CMK (cell line): ENCODE data around the gene SESN1.
"Not testable (repeated sequence)": the region's sequence is repeated elsewhere in the genome, so short reads cannot be mapped to it uniquely, and the experiment has no call there.

Experiments
- DNase-seq: peaks from one replicate; pipeline ENCODE4 v3.0.0-alpha.2; 2010; ENCODE audit warnings: low read depth

Gene SESN1

DNA sequence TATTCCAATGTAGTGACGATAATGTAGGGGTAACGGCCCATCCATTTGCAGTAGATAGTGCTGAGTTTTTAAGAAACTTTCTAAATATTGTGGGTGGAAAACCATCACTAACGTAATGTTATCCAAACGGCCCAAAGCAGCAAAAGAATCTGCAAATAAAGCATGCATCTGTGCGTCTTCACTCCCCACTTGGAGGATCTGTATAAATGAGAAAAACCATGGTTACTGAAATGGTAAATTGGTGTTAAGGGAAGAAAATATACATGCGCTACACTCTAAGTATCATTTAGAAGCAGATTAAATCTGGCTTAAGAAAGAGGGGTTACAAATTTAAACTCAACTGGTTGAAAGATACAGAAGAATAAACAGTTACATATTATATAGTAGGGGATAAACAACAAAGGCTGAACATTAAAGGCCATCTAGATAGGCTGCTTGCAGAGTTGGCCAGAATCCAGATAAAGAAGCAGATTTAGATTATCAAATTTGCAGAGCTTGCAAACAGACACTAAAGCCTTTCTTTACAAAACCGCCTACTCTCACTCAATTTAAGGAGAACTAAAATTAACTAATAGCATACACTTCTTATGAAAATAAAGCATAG lies 93.3 kb downstream of the SESN1 start:
- DNase-seq, result no peak

- no peak for DNase-seq
These were observed 94.4 kb downstream of the SESN1 start for GRCh38 chr6:109000289-109000688.

GRCh38 chr6:108999428-108999827 lies 95.2 kb downstream of the SESN1 start:
- DNase-seq, result no peak

- DNase-seq, result no peak
These were observed 96.2 kb downstream of the SESN1 start for GRCh38 chr6:108998485-108998884.

GRCh38 chr6:108996208-108996607 lies 98.4 kb downstream of the SESN1 start:
- DNase-seq, result no peak

DNA sequence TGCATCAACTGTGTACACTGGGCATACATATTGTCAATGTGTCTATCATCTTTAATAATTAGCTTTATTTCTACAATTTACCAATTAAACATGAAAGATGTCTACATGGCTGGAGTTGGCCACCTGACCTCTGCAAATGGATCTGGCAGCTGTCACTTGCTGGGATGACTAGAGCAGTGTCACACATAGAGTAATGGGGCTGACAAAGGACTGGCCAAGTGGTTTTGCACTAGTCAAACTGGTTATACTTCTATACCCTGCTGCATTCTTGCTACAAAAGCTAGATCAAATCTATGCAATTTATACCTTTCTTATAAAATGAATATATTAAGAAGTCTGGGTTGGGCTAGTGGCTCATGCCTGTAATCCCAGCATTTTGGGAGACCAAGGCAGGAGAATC lies 99.3 kb downstream of the SESN1 start:
- DNase-seq, result no peak

GRCh38 chr6:108993876-108994275 lies 100.8 kb downstream of the SESN1 start:
- DNase-seq, result no peak

DNA sequence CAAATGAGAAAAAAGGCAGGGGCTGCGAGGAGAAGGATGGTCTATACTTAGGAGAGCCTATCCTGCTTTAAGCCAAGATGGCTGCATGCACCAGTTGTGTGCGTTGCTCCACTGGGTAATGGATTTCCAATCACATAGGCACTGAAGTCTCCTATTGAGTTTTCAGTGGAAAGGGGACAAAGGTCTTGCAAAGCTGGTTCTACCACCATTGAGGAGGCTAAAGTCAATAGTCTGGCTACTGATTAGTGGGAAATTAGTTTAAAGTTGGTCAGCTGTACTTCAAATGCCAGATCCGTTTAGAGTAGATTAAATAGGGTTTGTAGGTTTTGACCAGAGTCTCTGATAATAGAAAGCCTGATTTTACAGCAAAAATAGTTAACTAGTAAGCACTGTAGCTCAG lies 104.9 kb downstream of the SESN1 start:
- no peak for DNase-seq

DNA sequence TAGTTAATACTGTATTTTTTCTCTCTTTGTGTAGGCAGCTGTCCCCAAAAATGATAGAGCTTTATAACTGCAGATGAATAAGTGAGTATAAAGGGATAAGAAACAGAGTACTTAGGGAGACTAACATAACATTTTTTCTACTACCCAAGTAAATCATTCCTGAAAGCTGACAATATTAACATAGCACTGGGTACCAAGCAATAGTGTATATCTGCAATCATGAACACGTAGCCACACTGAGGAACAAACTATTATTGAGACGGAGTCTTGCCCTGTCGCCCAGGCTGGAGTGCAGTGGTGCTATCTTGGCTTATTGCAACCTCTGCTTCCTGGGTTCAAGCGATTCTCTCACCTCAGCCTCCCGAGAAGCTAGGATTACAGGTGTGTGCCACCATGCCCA lies 105.9 kb downstream of the SESN1 start:
- no peak for DNase-seq

DNA sequence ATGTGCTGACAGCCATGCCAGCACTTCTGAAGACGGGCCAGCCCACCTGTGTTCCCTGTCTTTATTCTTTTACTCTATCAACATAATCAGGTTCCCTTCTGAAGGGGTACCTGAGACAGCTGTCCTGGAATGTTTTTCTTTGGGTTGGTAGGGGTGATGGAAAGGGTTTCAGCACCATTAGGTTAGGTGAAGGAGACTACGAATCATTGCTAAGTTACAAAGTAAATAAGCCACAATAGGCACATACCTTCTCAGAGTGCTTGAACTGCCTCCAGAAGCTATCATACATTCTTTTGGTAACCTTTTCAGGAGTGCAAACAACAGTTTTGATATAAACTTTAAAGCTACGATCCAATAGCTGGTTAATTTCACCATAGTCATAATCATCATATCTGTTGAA lies 106.3 kb downstream of the SESN1 start:
- DNase-seq, result no peak

GRCh38 chr6:108987156-108987555 lies 107.5 kb downstream of the SESN1 start:
- no peak for DNase-seq

- DNase-seq, result no peak
These were observed 109.3 kb downstream of the SESN1 start for GRCh38 chr6:108985301-108985700.

DNA sequence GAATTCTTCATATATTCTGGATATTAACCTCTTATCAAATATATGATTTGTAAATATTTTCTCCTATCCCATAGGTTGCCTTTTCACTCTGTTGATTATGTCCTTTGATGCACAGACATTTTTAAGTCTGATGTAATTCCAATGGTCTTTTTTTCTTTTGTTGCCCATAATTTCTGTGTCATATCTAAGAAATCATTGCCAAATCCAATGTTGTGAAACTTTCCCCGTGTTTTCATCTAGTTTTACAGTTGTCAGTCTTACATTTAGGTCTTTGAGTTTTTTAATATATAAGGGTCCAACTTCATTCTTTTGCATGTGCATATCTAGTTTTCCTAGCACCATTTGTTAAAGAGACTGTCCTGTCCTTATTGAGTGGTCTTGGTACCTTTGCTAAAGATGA lies 111.5 kb downstream of the SESN1 start:
- no peak for DNase-seq

DNA sequence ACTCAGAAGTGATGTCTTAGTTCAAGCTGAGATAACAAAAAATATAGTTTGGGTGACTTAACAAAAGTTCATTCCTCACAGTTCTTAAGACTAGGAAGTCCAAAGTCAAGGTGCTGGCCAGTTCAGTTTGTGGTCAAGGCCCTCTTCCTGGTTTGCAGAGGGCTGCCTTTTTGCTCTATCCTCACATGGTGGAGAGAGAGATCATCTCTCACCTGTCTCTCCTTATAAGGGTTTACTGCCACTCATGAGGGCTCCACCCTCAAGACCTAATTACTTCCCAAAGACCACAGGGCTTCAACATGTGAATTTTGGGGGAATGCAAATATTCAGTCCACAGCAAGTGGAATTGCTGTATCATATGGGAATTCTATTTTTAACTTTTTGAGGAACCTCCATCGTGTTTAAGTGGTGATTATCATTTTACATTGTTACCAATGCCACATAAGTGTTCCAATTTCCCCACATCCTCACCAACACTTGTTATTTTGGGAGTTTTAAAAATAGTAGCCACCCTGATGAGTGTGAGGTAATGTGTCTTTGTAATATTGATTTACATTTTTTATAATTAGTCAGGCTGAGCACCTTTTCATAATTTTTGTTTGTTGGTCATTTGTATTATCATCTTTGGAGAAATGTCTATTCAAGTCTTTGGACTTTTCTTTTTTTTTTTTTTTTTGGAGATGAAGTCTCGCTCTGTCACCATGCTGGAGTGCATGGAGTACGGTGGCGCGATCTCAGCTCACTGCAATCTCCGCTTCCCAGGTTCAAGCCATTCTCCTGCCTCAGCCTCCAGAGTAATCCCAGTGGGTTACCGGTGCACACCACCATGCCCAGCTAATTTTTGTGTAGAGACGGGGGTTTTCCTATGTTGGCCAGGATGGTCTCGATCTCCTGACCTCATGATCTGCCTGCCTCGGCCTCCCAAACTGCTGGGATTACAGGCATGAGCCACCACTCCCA lies 112.2 kb downstream of the SESN1 start:
- no peak for DNase-seq

DNA sequence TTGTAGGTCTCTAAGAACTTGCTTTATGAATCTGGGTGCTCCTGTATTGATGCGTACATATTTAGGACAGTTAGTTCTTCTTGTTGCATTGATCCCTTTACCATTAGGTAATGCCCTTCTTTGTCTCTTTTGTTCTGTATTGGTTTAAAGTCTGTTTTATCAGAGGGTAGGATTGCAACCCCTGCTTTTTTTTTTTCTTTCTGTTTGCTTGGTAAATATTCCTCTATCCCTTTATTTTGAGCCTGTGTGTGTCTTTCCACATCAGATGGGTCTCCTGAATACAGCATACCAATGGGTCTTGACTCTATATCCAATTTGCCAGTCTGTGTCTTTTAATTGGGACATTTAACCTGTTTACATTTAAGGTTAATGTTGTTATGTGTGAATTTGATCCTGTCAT lies 116.0 kb downstream of the SESN1 start:
- DNase-seq, result not testable (repeated sequence)

DNA sequence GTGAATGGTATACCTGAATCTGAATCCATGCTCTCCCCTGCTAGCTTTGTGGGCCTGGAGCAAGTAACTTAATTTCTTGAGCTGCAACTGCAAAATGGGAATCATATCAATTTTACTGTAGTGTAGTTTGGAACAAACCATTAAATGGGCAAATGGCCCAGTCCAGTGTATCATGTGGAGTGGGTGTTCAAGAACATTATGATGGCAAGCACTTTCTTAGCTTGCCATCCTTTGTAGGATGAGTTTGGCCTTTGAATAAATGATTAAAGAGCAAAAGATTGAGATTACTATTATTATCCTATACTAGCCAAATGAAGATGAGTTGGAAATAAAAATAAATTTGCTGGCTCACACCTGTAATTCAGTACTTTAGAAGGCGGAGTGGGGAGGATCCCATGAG lies 120.4 kb downstream of the SESN1 start:
- DNase-seq, result no peak

GRCh38 chr6:108969776-108970175 lies 124.9 kb downstream of the SESN1 start:
- no peak for DNase-seq

DNA sequence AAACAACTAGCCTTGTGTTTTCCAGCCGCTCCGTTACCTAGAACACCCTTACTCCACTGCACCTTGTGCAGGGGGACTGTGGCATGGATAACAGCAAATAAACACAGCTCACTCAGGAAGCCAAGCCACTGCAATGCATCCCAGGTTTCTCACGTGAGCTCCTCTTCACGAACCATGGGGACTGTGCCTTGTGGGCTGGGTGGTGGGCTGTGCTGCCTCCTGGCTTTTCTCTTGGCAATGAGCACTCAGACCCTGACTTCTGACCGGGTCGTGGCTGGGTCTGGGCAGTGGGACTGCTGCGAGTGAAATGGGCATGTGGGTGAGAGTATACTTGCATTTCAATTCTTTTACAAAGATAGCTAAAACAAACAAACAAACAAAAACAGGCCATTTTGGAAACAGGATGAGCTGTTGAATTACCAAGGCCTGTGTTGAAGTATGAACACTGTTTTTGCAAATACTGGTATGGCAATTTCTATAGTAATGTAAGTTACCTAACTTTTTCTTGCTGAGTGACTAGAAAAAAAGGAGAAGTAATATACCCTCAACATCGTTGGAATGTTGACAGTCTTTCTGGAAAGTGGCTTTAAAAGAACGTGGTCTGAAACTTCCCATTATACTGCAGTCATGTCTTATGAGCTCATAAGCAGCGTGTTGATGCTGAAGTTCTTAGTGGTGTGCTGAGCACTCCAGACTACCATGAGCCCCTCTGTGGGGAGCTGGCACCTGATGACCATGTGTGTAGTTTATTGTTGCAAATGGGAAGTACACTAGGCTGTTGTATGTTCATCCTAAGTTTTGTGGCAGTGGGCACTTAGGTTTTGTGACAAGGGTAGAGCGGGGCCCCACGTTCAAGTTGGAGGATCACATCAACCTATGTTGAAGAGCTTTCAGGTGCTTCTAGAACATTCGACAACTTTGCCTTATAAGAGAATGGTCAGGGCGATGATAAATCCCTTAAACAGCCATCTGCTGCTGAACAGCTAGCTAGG lies 126.0 kb downstream of the SESN1 start:
- no peak for DNase-seq

DNA sequence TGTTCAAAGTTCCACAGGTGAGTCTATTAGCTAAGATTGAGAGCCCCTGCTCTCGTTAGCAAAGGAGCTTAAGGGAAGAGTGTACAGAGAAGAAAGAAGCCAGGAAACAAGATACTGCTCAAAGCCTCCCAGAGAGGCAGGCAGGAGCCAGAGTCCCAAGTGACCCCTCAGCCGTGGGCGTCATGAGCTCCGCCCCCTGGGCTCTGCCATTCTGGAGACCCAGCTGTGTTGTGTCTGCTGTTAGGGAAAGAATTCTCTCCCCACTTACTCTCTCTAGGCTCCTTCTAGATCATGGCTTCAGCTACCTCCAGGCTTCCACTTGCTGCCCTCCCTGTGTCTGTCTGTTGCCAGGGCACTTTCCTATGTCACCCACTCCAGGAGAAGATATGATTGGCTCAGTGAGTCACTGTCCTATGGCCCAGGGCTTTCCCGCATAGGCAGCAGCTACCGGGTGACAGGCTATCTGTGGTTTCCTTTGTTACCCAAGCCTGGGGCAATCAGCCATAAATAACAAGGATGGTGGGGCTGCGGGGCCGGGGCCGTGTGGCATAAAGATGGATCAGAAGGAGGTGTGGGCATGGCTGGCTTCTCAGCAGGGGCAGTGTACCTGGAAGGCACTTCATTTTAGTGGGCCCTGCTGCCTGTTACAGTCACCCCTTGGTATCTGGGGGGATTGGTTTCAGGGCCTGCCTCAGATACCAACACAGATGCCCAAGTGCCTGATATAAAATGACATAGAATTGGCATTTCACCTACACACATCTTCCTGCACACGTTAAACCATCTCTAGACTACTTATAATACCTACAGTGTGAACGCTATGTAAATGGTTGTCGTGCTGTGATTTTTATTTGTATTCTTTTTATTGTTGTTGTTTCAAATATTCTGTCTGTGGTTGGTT lies 127.5 kb downstream of the SESN1 start:
- no peak for DNase-seq

DNA sequence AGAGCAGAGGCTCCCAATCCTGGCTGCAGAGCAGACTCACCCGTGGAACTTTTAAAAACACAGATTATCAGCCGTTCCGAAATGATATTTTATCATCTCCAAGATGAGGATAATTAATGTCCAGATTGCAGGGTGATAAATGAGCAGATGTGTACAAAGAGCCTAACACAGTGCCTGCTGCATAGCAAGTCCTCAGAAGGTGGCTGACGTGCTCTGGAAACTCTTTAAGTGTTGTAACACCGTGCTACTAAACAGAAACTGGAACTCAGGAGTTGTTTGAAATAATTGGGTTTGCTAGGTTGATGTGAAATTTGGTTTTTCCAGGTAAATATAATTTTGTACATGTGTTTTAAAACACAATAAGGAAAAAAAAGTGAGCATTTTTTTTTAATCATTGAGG lies 128.4 kb downstream of the SESN1 start:
- DNase-seq, result no peak

GRCh38 chr6:108961985-108962384 lies 132.7 kb downstream of the SESN1 start:
- DNase-seq, result no peak
